A549 (cell line): Measurements from ENCODE around the gene ARSD.

Source experiments
- CTCF ChIP-seq: fragments of >200 bp; sonication (Bioruptor Twin); formaldehyde crosslinking; IDR thresholded peaks from 3 replicates; pipeline ENCODE4 v1.5.1; 2016
- HDAC2 ChIP-seq: fragments of 200-600 bp; sonication (generic); IDR thresholded peaks from 2 replicates; pipeline ENCODE4 v1.6.1; 2016
- MAFK ChIP-seq: fragments of 450-650 bp; IDR thresholded peaks from 2 replicates; pipeline ENCODE4 v1.6.1; 2014; ENCODE audit not compliant: partially characterized antibody
- MAX ChIP-seq: IDR thresholded peaks from 2 replicates; pipeline ENCODE4 v1.6.1; 2012
- POLR2A ChIP-seq: IDR thresholded peaks from 2 replicates; pipeline ENCODE4 v1.6.1; 2012; ENCODE audit warnings: mild to moderate bottlenecking, low read length
- POLR2AphosphoS2 ChIP-seq: conservative IDR thresholded peaks from 2 replicates; pipeline ENCODE4 v1.6.1; 2012; ENCODE audit warnings: low read length, improper control_type of control experiment, inconsistent platforms
- RAD21 ChIP-seq, 2 experiments: fragments of >200 bp in 1 of 2; sonication (Bioruptor Twin) in 1 of 2; formaldehyde crosslinking in 1 of 2; IDR thresholded peaks in 1 of 2; conservative IDR thresholded peaks in 1 of 2; 2 replicates in 1 of 2; 3 replicates in 1 of 2; pipeline ENCODE4 v1.6.1; 2012 to 2018; ENCODE audit warnings: inconsistent platforms in 1 of 2
- REST ChIP-seq: fragments of 200-600 bp; sonication (generic); IDR thresholded peaks from 2 replicates; pipeline ENCODE4 v1.6.1; 2016; ENCODE audit warnings: antibody characterized with exemption, mild to moderate bottlenecking, moderate library complexity
- USF2 ChIP-seq: fragments of 450-650 bp; IDR thresholded peaks from 2 replicates; pipeline ENCODE4 v1.6.1; 2014; ENCODE audit warnings: antibody characterized with exemption

- TF ChIP-seq CTCF, result no peak
- TF ChIP-seq MAX, result no peak
- TF ChIP-seq HDAC2, result no peak
- no peak for TF ChIP-seq MAFK
- no peak for TF ChIP-seq RAD21 (conservative IDR thresholded peaks at IDR 0.05 in 1 of 2, IDR thresholded peaks at IDR 0.05 in 1 of 2)
- TF ChIP-seq POLR2AphosphoS2, result no peak
- TF ChIP-seq USF2, result no peak
- no peak for TF ChIP-seq POLR2A
- TF ChIP-seq REST, result no peak
Measured at GRCh38 chrX:2897311-2897689, 31.8 kb downstream of the ARSD start.
